Stimulated activated naive B cell treated with anti-CD40 and anti-IgM and Interleukin-4, amounts not matched to agents 10 μg/mL and 1 μg/mL and 100 μg/mL, for 72 hours (primary cell): ENCODE data around the gene IHH.

Source experiments
- ATAC-seq, 2 donors: fragments of 150-1000 bp; cut with Tn5 transposase; replicated peaks; 2 replicates each; pipeline ENCODE4 v1.10.0; 2021; ENCODE audit warnings: moderate library complexity in 1 of 2
- DNase-seq: peaks from one replicate; pipeline ENCODE4 v3.0.0; 2021
- H3K27ac Mint-ChIP-seq: one replicate; pipeline ENCODE4 v1.8.0; 2022; ENCODE audit warnings: mild to moderate bottlenecking, mixed read lengths
- H3K27me3 Mint-ChIP-seq, 2 donors: one replicate each; pipeline ENCODE4 v1.8.0; 2022; ENCODE audit warnings: mixed read lengths in 2 of 2
- H3K36me3 Mint-ChIP-seq, 2 donors: one replicate each; pipeline ENCODE4 v1.8.0; 2022; ENCODE audit warnings: mixed read lengths in 2 of 2, mild to moderate bottlenecking in 1 of 2
- H3K4me1 Mint-ChIP-seq, 2 donors: one replicate each; pipeline ENCODE4 v1.8.0; 2022; ENCODE audit warnings: mixed read lengths in 2 of 2, mild to moderate bottlenecking in 1 of 2
- H3K4me3 Mint-ChIP-seq, 2 donors: one replicate each; pipeline ENCODE4 v1.8.0; 2022; ENCODE audit warnings: mild to moderate bottlenecking in 2 of 2, mixed read lengths in 2 of 2, moderate library complexity in 1 of 2
- H3K9me3 Mint-ChIP-seq, 2 donors: one replicate each; pipeline ENCODE4 v1.8.0; 2022; ENCODE audit warnings: mixed read lengths in 2 of 2, mild to moderate bottlenecking in 1 of 2

IHH gene

DNA sequence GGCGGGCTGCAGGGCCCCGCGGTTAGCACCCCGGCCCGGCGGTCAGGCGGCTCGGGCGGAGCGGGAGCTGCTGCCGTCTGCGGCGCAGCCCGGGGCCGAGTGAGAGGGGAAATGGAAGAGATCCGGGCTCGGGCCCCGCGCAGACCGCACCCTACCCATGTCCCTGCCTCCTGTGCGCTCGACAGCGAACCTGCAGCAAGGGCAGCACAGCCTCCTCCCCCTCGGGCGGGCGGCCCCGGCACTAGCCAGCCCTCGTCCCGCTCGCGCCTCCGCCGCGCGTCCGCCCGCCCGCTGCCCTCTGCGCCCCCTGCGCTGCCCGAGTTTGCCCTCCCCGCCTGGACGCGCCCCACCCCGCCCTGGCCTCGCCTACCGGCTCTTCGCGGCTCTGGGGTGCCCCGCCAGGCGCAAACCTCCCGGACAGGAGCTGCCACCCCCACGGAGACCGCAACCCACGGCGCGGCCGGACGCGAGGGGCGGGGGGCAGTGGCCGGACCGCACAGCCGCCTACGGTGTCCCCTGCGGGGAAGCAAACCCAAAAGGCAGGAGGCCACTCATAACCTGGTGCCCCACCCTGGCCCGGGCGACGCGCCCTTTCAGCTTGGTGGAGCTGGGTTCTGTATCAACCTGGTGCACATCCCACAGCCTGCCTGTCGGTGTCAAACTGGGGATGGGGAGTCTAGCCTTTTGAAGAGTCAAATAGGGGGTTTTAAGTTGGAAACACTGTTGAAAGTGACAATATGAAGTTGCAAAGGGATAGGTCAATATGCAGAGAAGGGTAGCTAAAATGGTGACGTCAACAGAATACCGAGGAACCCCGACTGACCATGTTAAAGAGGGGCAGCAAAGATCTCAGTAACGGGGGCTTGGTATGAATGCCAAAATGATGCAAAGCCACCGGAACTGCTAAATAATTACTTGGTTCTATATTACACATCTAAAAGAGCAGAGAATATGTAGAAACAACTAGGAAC lies at the start of gene IHH:
Gene IHH, minus strand, starts transcription at position 101 of the 971 bp plus-strand sequence. CDS start 454 bp downstream, outside the sequence.
- H3K27me3 Mint-ChIP-seq = peaks cover 50 to 67% of the 10 kb centered on the region in 2 donors
- ATAC-seq (no peak), DNase-seq (no peak)
- peaks cover 20 to 42% of the 10 kb centered on the region in 2 donors for H3K4me1 Mint-ChIP-seq
- H3K4me3 Mint-ChIP-seq = peak within 1 kb of the TSS; percentile 67 to 78
- H3K36me3 Mint-ChIP-seq = no peaks in the 10 kb centered on the region
- H3K9me3 Mint-ChIP-seq = no peaks in the 10 kb centered on the region
- H3K27ac Mint-ChIP-seq = peak within 1 kb of the TSS; percentile 76

DNA sequence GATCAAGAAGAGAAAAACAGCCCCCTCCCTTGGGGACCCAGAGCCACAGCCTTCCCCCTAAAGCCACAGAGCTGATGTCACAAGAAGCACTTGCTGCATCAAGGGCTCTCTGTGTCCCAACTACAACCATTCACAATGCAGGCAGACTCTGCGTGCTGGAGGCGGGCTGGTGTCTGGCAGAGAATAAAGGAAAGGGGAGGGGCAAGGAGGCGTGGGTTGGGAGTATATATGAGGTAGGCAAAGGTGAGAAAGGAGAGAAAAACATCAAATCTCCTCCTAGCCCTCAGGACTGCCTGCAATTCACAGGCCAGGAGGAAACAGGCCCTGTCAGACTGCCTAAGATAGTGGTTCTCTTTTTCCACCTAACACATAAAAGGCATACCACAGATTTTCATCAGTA lies 48.8 kb upstream of the IHH start:
- peaks cover 9 to 22% of the 10 kb centered on the region in 2 donors for H3K36me3 Mint-ChIP-seq

DNA sequence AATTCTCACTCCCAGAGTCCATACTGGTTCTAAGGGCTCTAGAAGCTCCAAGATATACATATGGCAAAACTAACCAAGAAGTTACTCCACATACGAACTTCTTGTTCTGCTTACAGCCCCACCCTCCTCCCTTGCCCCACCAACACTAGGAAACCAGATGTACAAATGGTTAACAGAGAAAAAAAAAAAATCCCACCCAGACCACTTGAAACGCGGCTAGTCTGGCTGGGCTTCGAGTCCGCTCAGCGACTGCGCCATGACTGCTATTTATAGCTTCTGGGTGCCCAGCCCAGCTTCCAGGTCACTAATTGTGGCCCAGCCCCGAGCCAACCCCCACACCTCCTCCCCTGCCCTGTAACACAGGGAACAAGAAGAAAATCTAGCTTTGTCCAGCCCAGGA lies 47.0 kb upstream of the IHH start:
- Mint-ChIP-seq H3K4me1 (peaks cover 12 to 19% of the 10 kb centered on the region in 2 donors), H3K36me3 (peaks cover 15 to 21% of the 10 kb centered on the region in 2 donors), H3K4me3 (no peak overlapping the region), H3K9me3 (no peaks in the 10 kb centered on the region), H3K27me3 (no peaks in the 10 kb centered on the region), H3K27ac (no peak overlapping the region)
- DNase-seq (no peak), ATAC-seq (no peak)

More for the DNA sequence above, 48.8 kb upstream of the IHH start:
- DNase-seq (no peak), ATAC-seq (no peak)
- H3K27ac Mint-ChIP-seq = no peak overlapping the region
- no peaks in the 10 kb centered on the region for H3K27me3 Mint-ChIP-seq
- H3K4me3 Mint-ChIP-seq = no peak overlapping the region
- peaks cover 6 to 16% of the 10 kb centered on the region in 2 donors for H3K4me1 Mint-ChIP-seq
- H3K9me3 Mint-ChIP-seq = no peaks in the 10 kb centered on the region

DNA sequence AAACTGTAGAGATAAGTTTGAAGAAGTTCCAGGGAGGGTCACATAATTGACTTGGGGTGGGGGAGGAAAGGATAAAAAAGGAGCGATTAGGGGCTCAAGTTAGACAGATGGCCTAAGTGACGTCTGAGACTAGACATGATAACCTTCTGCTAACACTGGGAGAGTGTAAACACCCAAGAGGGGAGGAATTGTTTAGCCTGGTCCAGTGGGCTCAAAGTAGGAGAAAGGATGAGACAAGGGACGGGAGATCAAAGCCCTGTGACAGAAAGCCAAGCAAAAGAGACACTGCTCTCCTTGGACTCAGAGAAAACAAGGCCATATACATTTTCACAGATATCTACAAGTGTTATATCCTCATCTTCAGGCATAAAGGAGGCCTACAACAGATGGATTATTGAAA lies 45.5 kb upstream of the IHH start:
- no peaks in the 10 kb centered on the region for H3K9me3 Mint-ChIP-seq
- H3K27ac Mint-ChIP-seq = no peak overlapping the region
- H3K4me3 Mint-ChIP-seq = no peak overlapping the region
- ATAC-seq (no peak), DNase-seq (no peak)
- peaks cover 16% of the 10 kb centered on the region in 2 donors for H3K36me3 Mint-ChIP-seq
- no peaks in the 10 kb centered on the region for H3K27me3 Mint-ChIP-seq
- H3K4me1 Mint-ChIP-seq = peaks cover 7 to 13% of the 10 kb centered on the region in 2 donors

DNA sequence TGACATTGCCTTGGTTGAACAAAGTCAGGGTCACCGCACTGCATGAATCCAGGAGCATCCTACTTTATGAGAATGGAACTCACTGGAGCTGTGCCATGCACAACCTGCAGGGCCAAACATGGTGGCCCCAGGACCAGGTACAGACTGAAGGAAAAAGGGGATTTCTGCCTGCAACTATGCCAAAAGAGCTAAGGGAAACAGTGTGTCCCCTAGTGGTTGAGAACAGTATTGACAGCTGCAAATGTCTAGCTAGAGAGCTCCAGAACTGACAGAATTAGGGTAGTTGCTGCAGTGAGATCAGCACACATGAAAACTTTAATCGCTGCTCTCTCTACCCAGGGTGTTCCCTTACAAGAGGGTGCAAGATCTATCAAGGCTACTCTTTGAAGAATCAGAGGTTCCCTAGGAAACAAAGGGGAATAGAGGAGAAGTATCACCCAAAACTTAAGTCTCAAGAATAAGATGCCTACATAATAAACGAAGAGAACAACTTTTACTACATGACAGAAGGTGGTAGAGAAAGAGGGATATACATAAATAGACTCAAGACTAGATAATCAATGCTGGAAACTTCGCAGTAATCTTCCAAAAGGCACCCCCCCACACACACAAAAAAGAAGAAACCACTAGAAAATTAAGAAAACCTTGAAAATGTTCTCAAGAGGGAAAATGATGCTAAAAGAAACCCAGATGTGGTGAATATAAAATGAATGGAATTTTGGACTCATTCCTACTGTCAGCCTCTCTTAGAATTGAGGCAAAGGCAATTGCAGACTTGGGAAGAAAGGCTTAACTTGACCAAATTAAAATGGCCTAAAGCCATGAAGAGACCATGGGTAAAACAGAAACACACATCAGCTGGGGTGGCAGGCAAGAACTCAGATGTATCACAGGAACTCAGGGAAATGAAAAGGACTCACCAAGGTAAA lies 43.6 kb upstream of the IHH start:
- Mint-ChIP-seq H3K9me3 (no peaks in the 10 kb centered on the region), H3K36me3 (peaks cover 10 to 12% of the 10 kb centered on the region in 2 donors), H3K4me1 (peaks cover 7 to 12% of the 10 kb centered on the region in 2 donors), H3K27me3 (no peaks in the 10 kb centered on the region), H3K27ac (no peak overlapping the region), H3K4me3 (no peak overlapping the region)
- peak; percentile 61 to 76 for ATAC-seq
- peak; percentile 1 for DNase-seq

DNA sequence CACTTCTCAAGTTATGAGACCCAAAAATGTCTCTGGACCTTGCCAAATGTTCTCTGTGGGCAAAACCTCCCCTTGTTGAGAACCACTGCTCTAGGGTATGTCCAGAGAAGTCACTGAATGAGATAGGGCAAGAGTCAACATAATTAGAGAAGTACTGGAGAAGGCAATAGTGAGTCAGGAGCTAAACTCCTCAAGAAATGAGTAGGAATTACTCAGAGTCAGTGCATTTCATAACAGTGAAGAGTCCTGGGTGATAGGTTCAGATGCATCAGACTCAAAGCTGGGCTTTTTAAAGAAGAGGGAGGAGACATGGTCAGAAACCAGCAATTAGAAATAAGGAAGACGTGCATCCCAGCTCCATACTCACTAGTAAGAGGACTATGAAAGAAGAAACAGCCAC lies 38.6 kb upstream of the IHH start:
- Mint-ChIP-seq H3K27ac (no peak overlapping the region), H3K36me3 (peaks cover 9 to 10% of the 10 kb centered on the region in 2 donors), H3K27me3 (no peaks in the 10 kb centered on the region), H3K4me1 (peaks cover 4 to 5% of the 10 kb centered on the region in 2 donors), H3K9me3 (no peaks in the 10 kb centered on the region), H3K4me3 (no peak overlapping the region)
- ATAC-seq (no peak), DNase-seq (no peak)

DNA sequence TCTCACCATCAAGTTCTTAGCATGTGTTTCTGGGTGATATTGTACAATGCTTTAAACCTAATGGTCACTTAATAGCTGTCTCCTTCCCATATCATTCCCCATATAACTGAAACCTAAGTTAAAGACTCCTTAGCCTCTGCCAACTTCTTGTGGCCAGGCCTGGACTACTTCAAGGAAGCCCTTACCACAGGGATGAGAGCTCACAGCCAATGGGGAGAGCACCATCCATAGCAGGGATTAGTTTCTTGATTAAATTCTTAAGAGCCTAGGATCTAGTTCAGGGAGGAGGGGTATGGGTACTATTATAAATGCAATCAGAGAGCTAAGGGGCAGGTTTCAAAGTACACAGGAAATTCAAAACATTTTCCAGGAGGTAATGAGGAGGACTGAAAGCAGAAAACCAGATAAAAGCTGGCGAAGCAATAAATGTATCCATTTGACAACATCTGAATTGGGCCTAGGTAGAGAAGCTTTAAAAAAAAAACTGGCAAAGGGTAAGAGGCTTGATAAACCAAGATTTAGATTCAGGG lies 34.8 kb upstream of the IHH start:
- peaks cover 9 to 20% of the 10 kb centered on the region in 2 donors for H3K36me3 Mint-ChIP-seq
- H3K27ac Mint-ChIP-seq = no peak overlapping the region
- H3K9me3 Mint-ChIP-seq = no peaks in the 10 kb centered on the region
- no peak overlapping the region for H3K4me3 Mint-ChIP-seq
- no peak for DNase-seq
- no peaks in the 10 kb centered on the region for H3K4me1 Mint-ChIP-seq
- no peaks in the 10 kb centered on the region for H3K27me3 Mint-ChIP-seq
- ATAC-seq = no peak

DNA sequence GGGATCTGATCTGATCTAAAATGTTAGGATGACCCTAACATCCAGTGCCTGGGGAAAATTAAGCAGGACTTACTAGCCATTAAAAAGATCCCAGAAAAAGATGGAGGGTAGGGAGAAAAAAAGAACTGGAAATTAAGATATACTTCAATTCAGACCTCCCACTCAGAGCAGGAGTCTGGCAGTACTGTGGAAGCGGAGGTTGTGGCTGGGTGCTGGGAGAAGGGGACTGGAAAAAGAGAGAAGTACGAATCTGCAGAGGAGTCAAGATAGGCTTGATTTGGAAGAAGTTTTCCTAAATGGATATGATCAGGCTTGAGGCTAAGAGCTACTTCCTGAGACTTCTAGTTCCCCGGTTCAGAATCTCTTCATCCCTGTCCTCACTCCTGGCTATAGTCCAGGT lies 33.5 kb upstream of the IHH start:
- H3K4me1 Mint-ChIP-seq = no peaks in the 10 kb centered on the region
- H3K9me3 Mint-ChIP-seq = no peaks in the 10 kb centered on the region
- no peak overlapping the region for H3K27ac Mint-ChIP-seq
- H3K36me3 Mint-ChIP-seq = peaks cover 11 to 28% of the 10 kb centered on the region in 2 donors
- H3K27me3 Mint-ChIP-seq = no peaks in the 10 kb centered on the region
- DNase-seq (no peak), ATAC-seq (no peak)
- H3K4me3 Mint-ChIP-seq = no peak overlapping the region

DNA sequence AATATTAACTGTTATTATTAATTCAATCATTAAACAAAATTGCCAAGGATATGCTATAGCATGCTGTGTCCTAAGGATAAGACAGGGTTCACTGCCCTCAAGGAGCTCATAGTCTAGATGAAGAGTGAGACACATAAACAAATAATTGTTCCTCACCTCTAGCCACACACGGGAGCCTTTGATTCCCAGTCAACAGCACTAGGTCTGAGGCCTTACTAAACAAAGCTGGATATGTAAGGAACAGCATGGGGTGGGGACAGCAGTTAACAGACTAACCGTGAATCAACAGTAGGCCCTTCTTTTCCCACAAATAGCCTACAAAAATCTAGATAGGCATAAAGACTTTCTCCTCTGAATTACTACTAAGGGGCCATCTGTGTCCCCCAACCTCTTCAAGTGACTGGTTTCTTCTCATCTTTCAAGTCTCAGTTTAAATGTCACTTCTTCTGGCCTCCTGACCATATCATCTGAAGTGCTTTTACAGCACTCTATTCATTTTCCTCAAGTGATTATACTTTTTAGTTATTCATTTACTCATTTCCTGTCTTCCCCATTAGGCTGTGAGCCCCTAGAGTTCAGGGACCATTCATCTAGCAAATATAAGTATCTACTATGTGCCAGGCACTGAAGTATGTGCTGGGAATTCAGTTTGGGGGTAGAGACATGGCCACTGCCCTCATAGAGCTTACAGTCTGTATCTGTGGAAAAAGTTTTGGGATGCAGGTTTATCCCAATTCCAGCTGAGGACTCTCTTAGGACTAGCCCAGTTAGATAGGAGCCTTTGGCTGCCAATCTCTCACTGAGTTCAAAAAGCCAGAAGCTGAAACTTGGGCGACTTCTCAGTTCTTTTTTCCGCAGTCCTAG lies 29.9 kb upstream of the IHH start:
- Mint-ChIP-seq H3K36me3 (peaks cover 16 to 42% of the 10 kb centered on the region in 2 donors), H3K4me1 (peaks cover 6 to 15% of the 10 kb centered on the region in 2 donors), H3K27me3 (no peaks in the 10 kb centered on the region), H3K4me3 (no peak overlapping the region), H3K9me3 (no peaks in the 10 kb centered on the region), H3K27ac (no peak overlapping the region)
- no peak for ATAC-seq
- DNase-seq = no peak

DNA sequence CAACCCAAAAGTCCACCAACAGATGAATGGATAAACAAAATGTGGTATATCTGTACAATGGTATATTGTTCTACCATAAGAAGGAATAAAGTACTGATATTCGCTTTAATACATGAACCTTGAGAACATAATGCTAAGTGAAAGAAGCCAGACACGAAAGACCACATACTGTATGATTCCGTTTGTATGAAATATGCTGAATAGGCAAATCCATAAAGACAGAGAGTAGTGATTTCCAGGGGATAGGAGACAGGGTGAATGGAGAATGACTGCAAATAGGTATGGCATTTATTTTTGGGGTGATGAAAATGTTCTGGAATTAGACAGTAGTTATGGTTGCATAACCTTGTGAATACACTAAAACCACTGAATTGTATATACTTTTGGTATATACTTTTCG lies 28.6 kb upstream of the IHH start:
- Mint-ChIP-seq H3K4me3 (no peak overlapping the region), H3K36me3 (peaks cover 19 to 43% of the 10 kb centered on the region in 2 donors), H3K4me1 (peaks cover 6 to 15% of the 10 kb centered on the region in 2 donors), H3K27ac (no peak overlapping the region), H3K27me3 (no peaks in the 10 kb centered on the region), H3K9me3 (no peaks in the 10 kb centered on the region)
- ATAC-seq (no peak), DNase-seq (no peak)

DNA sequence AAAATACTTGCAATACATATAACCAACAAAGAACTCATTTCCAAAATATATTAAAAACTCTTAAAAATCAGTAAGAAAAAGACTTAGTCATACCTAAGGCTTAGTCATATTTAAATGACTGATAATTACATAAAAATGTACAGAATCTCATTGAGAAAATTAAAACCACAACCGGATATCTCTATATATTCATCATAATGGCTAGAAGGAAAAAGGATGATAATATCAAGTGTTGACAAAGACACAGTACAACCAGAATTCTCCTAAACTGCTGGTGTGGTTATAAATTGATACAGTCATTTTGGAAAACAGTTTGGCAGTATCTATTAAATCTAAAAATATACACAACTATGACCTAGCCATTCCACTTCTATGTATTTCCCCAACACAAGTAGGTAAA lies 27.1 kb upstream of the IHH start:
- Mint-ChIP-seq H3K9me3 (no peaks in the 10 kb centered on the region), H3K4me3 (no peak overlapping the region), H3K27ac (no peak overlapping the region), H3K36me3 (peaks cover 10 to 34% of the 10 kb centered on the region in 2 donors), H3K4me1 (peaks cover 6 to 15% of the 10 kb centered on the region in 2 donors), H3K27me3 (no peaks in the 10 kb centered on the region)
- DNase-seq (no peak), ATAC-seq (no peak)

DNA sequence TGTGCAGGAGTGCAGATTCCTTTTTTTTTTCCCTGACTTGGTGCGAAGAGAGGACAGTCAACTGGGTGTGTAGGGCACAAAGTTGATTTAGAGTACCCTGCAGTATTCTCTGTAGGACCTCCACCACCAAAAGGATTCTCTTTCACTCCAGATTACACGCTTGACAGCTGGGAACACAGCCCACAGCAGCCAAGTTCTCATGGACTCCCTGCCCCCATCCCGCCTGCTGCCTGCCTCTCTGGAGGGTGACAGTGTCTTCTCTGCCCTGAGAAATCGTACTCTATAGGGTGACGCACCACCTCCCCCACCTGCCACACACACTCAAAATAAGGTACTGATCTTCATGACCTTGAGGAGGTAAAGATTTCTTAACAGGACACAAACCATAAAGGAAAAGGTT lies 26.6 kb upstream of the IHH start:
- H3K36me3 Mint-ChIP-seq = peaks cover 10 to 34% of the 10 kb centered on the region in 2 donors
- DNase-seq (no peak), ATAC-seq (no peak)
- peaks cover 9 to 19% of the 10 kb centered on the region in 2 donors for H3K4me1 Mint-ChIP-seq
- no peak overlapping the region for H3K27ac Mint-ChIP-seq
- no peaks in the 10 kb centered on the region for H3K27me3 Mint-ChIP-seq
- H3K9me3 Mint-ChIP-seq = no peaks in the 10 kb centered on the region
- no peak overlapping the region for H3K4me3 Mint-ChIP-seq

DNA sequence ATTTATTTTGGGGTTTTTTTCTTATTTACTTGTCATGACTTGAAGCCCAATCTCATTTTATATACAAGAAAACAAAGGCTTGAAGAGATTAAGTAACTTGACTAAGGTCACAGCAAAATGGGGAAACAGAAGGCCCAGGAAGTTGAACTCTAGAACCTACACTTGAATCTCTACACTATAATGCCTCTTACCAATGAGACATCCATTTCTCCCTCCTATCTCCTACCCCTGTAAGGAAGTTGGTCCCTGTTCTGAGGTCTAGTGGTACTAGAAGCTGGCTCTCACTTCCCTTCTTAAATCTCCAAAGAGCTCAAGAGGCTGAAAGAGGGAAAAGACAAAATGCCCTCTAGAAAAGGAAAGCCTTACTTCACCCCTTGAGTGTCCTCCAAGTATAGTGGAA lies 25.5 kb upstream of the IHH start:
- Mint-ChIP-seq H3K27ac (no peak overlapping the region), H3K36me3 (peaks cover 10 to 38% of the 10 kb centered on the region in 2 donors), H3K4me1 (peaks cover 17 to 21% of the 10 kb centered on the region in 2 donors), H3K27me3 (no peaks in the 10 kb centered on the region), H3K9me3 (no peaks in the 10 kb centered on the region), H3K4me3 (no peak overlapping the region)
- ATAC-seq (no peak), DNase-seq (no peak)
